Loucy (cell line): ENCODE results near the gene SIGLEC6.

Experiments
- H2AFZ ChIP-seq: fragments of 200-600 bp; sonication (generic); 2 replicates; pipeline ENCODE4 v1.6.0; 2016; ENCODE audit warnings: antibody characterized with exemption, mild to moderate bottlenecking, low read length, moderate library complexity
- H3F3A ChIP-seq: fragments of 200-600 bp; 2 replicates; pipeline ENCODE4 v1.6.0; 2016; ENCODE audit warnings: antibody characterized with exemption, low read depth, mild to moderate bottlenecking
- H3K27me3 ChIP-seq: fragments of 200-600 bp; sonication (generic); 2 replicates; pipeline ENCODE4 v1.6.1; 2014; ENCODE audit warnings: low read length, mild to moderate bottlenecking; ENCODE audit not compliant: insufficient read depth, poor library complexity, severe bottlenecking
- H3K36me3 ChIP-seq: fragments of 200-600 bp; sonication (generic); 2 replicates; pipeline ENCODE4 v1.6.1; 2016; ENCODE audit warnings: low read length; ENCODE audit not compliant: insufficient read depth
- H3K4me1 ChIP-seq: fragments of 200-600 bp; sonication (generic); 2 replicates; pipeline ENCODE4 v1.5.1; 2014; ENCODE audit warnings: low read length, mild to moderate bottlenecking; ENCODE audit not compliant: insufficient read depth, poor library complexity, severe bottlenecking
- H3K4me2 ChIP-seq: fragments of 200-600 bp; sonication (generic); 2 replicates; pipeline ENCODE4 v1.6.0; 2014; ENCODE audit warnings: antibody characterized with exemption, low read length, low read depth, mild to moderate bottlenecking; ENCODE audit not compliant: poor library complexity, severe bottlenecking
- H3K4me3 ChIP-seq: fragments of 200-600 bp; sonication (generic); 2 replicates; pipeline ENCODE4 v1.5.1; 2014; ENCODE audit warnings: low read length, mild to moderate bottlenecking, mixed read lengths; ENCODE audit not compliant: poor library complexity, severe bottlenecking
- H3K79me2 ChIP-seq: fragments of 200-600 bp; sonication (generic); 2 replicates; pipeline ENCODE4 v1.6.1; 2014; ENCODE audit warnings: low read length; ENCODE audit not compliant: insufficient read depth
- H3K9ac ChIP-seq: fragments of 200-600 bp; sonication (generic); 2 replicates; pipeline ENCODE4 v1.6.0; 2014; ENCODE audit warnings: mild to moderate bottlenecking, low read depth, low read length, moderate library complexity; ENCODE audit not compliant: poor library complexity, severe bottlenecking
- H3K9me2 ChIP-seq: fragments of 200-600 bp; sonication (generic); replicated peaks from 2 replicates; pipeline ENCODE4 v1.6.1; 2016; ENCODE audit warnings: low read depth, low read length, mixed read lengths
- H3K9me3 ChIP-seq: fragments of 200-600 bp; sonication (generic); 2 replicates; pipeline ENCODE4 v1.6.1; 2014; ENCODE audit warnings: mild to moderate bottlenecking, antibody characterized with exemption, low read length, low read depth; ENCODE audit not compliant: insufficient read depth
- H4K20me1 ChIP-seq: fragments of 200-600 bp; sonication (generic); 2 replicates; pipeline ENCODE4 v1.6.0; 2014; ENCODE audit warnings: antibody characterized with exemption, low read length, mild to moderate bottlenecking; ENCODE audit not compliant: insufficient read depth, poor library complexity, severe bottlenecking
- EZH2phosphoT487 ChIP-seq: fragments of 200-600 bp; IDR thresholded peaks from 2 replicates; pipeline ENCODE4 v1.6.1; 2018; ENCODE audit warnings: antibody characterized with exemption, mild to moderate bottlenecking, moderate library complexity, borderline replicate concordance
- TF ChIP-seq, protein P1 (sequence below): fragments of 200-600 bp; sonication (generic); conservative IDR thresholded peaks from 2 replicates; pipeline ENCODE4 v1.5.1; 2014; ENCODE audit warnings: mild to moderate bottlenecking, antibody characterized with exemption, low read length

SIGLEC6 gene

DNA sequence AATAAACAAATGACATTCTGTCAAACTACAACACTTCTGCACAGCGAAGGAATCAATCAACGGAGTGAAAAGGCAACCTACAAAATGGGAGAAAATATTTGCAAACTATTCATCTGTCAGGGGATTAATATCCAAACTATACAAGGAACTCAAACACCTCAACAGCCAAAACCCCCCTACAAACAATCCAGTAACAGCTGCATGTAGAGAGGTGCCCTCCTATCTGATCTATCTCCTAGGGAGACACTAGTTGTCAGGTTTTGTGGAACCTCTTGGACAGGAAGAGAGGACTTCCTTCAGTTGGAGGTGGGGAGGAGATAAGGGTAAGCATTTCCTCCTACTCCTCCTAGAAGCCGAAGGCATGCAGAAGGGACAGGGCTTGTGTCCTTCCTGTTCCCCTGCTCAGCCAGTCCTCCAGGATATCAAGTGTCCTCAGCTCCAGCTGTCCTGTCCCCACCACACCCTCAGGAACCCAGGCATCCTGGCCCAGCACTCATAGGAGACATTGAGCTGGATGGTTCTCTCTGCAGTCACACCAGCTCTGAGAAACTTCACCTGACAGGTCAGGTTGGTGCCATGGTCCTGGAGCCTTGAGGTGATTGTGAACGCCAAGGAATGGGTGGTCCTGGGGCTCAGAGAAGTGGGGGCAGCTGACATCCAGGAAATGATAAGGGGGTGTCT, 63.5 kb downstream of the SIGLEC6 start:
- Histone ChIP-seq H3K4me3 (peak overlapping the region; percentile 78), H3K27me3 (no peaks in the 10 kb centered on the region), H3K9ac (peak overlapping the region; percentile 90)

More for the DNA sequence above, 63.5 kb downstream of the SIGLEC6 start:
- peaks cover 7% of the 10 kb centered on the region; the same call in 1 of the 2 replicates for H3F3A ChIP-seq
- H3K36me3 ChIP-seq, result no peaks in the 10 kb centered on the region
- no peaks in the 10 kb centered on the region for H4K20me1 ChIP-seq
- H3K79me2 ChIP-seq, result peaks cover 31% of the 10 kb centered on the region
- no peaks in the 10 kb centered on the region for H3K9me2 ChIP-seq
- peaks cover 43% of the 10 kb centered on the region for H3K4me1 ChIP-seq
- H3K9me3 ChIP-seq, result no peaks in the 10 kb centered on the region
- H2AFZ ChIP-seq, result no peak overlapping the region
- H3K4me2 ChIP-seq, result peak overlapping the region; percentile 90
- TF ChIP-seq, protein P1, sequence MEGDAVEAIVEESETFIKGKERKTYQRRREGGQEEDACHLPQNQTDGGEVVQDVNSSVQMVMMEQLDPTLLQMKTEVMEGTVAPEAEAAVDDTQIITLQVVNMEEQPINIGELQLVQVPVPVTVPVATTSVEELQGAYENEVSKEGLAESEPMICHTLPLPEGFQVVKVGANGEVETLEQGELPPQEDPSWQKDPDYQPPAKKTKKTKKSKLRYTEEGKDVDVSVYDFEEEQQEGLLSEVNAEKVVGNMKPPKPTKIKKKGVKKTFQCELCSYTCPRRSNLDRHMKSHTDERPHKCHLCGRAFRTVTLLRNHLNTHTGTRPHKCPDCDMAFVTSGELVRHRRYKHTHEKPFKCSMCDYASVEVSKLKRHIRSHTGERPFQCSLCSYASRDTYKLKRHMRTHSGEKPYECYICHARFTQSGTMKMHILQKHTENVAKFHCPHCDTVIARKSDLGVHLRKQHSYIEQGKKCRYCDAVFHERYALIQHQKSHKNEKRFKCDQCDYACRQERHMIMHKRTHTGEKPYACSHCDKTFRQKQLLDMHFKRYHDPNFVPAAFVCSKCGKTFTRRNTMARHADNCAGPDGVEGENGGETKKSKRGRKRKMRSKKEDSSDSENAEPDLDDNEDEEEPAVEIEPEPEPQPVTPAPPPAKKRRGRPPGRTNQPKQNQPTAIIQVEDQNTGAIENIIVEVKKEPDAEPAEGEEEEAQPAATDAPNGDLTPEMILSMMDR, result no peak
- TF ChIP-seq EZH2phosphoT487, result no peak
